PFSK-1 (cell line): ENCODE results near the gene MGMT.

Experiments used
- REST ChIP-seq, 2 experiments: IDR thresholded peaks; 2 replicates each; pipeline versions ENCODE4 v1.6.1 to v1.8.0; 2011 to 2012; ENCODE audit warnings: low read depth in 2 of 2, low read length in 2 of 2, control low read depth in 1 of 2, inconsistent platforms in 1 of 2, mild to moderate bottlenecking in 1 of 2, moderate library complexity in 1 of 2; ENCODE audit not compliant: insufficient read depth in 1 of 2
- TAF1 ChIP-seq: IDR thresholded peaks from 2 replicates; pipeline ENCODE4 v1.6.1; 2012; ENCODE audit warnings: low read length, control low read depth, borderline replicate concordance; ENCODE audit not compliant: insufficient read depth

DNA sequence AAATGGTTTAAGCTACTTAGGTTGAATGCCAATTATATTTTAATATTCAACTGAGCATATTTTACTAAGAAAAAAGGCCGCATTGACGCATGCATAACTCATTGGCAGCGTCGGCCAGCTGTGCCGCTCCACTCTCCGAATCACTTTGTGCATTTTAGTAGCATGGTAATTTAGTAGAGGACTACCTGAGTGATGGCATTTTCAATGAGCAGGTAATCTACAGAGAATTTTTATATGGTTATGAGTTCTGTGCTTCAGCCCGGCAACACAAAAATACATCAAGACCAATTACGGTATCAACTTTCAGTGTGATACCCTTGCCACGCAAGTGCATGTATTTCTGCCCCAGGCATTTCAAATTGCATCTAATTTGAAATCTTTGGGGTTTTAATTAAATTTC is 249.8 kb downstream of the MGMT start:
- no peak for TF ChIP-seq REST (IDR thresholded peaks at IDR 0.05; ENCODE audit: insufficient read depth in 1 of 2, low read depth in 2 of 2, low read length in 2 of 2)
- no peak for TF ChIP-seq TAF1
